Endothelial cell (in vitro differentiated cells): ENCODE measurements around the gene MT1H. TPM values are rescaled to one million over a fixed set of nuclear protein-coding genes. Genes with fewer than 3 reads are reported as not detected.

Experiments
- DNase-seq: peaks from one replicate; pipeline ENCODE4 v3.0.0; 2021; ENCODE audit warnings: low spot score
- H3K27ac Mint-ChIP-seq: one replicate; pipeline ENCODE4 v1.8.0; 2021; ENCODE audit warnings: mixed read lengths, inconsistent platforms; ENCODE audit not compliant: unreplicated experiment
- H3K27me3 Mint-ChIP-seq: one replicate; pipeline ENCODE4 v1.8.0; 2021; ENCODE audit warnings: mild to moderate bottlenecking, moderate library complexity, mixed read lengths, inconsistent platforms; ENCODE audit not compliant: unreplicated experiment
- H3K36me3 Mint-ChIP-seq: one replicate; pipeline ENCODE4 v1.8.0; 2021; ENCODE audit warnings: mild to moderate bottlenecking, low read depth, mixed read lengths, inconsistent platforms; ENCODE audit not compliant: unreplicated experiment
- H3K4me1 Mint-ChIP-seq: one replicate; pipeline ENCODE4 v1.8.0; 2021; ENCODE audit warnings: mild to moderate bottlenecking, mixed read lengths, inconsistent platforms; ENCODE audit not compliant: unreplicated experiment
- H3K4me3 Mint-ChIP-seq: one replicate; pipeline ENCODE4 v1.8.0; 2021; ENCODE audit warnings: mild to moderate bottlenecking, mixed read lengths, inconsistent platforms; ENCODE audit not compliant: unreplicated experiment
- H3K9me3 Mint-ChIP-seq: one replicate; pipeline ENCODE4 v1.8.0; 2021; ENCODE audit warnings: mixed read lengths, inconsistent platforms; ENCODE audit not compliant: unreplicated experiment
- CTCF ChIP-seq: fragments of 200-600 bp; sonication (generic); IDR thresholded peaks from one replicate; pipeline ENCODE4 v1.5.0; 2021; ENCODE audit warnings: antibody characterized with exemption; ENCODE audit not compliant: unreplicated experiment
- total RNA-seq: library from RNA; stranded (reverse); fragmentation: NEBNext Ultra II Directional; extraction: Animal tissue kit (Norgen Biotek cat#: 25700); gene quantifications from one replicate; pipeline ENCODE4 v1.2.1, GENCODE V29; 2021; ENCODE audit not compliant: unreplicated experiment

Gene MT1H
- total RNA-seq, 1 donor from 2014 or later: not detected

- Mint-ChIP-seq H3K36me3 (no peaks in the 10 kb centered on the region), H3K4me1 (no peaks in the 10 kb centered on the region), H3K27me3 (peaks cover 5% of the 10 kb centered on the region), H3K27ac (no peak overlapping the region), H3K9me3 (no peaks in the 10 kb centered on the region), H3K4me3 (no peak overlapping the region)
- no peak for TF ChIP-seq CTCF
- DNase-seq: no peak
These were observed 31.9 kb downstream of the MT1H start for GRCh38 chr16:56701534-56701933.

GRCh38 chr16:56702836-56703235 lies 33.2 kb downstream of the MT1H start:
- no peak overlapping the region for H3K27ac Mint-ChIP-seq
- no peaks in the 10 kb centered on the region for H3K9me3 Mint-ChIP-seq
- TF ChIP-seq CTCF: no peak
- H3K4me1 Mint-ChIP-seq: no peaks in the 10 kb centered on the region
- no peak overlapping the region for H3K4me3 Mint-ChIP-seq
- no peak for DNase-seq
- H3K27me3 Mint-ChIP-seq: peaks cover 5% of the 10 kb centered on the region
- no peaks in the 10 kb centered on the region for H3K36me3 Mint-ChIP-seq

- DNase-seq: no peak
- Mint-ChIP-seq H3K36me3 (no peaks in the 10 kb centered on the region), H3K4me3 (no peak overlapping the region), H3K9me3 (no peaks in the 10 kb centered on the region), H3K27me3 (peaks cover 10% of the 10 kb centered on the region), H3K4me1 (peaks cover 3% of the 10 kb centered on the region), H3K27ac (no peak overlapping the region)
- TF ChIP-seq CTCF: no peak
These were observed 39.2 kb downstream of the MT1H start for GRCh38 chr16:56708525-56709442.

GRCh38 chr16:56709443-56710040 lies 39.9 kb downstream of the MT1H start:
- Mint-ChIP-seq H3K9me3 (no peaks in the 10 kb centered on the region), H3K4me3 (no peak overlapping the region), H3K36me3 (no peaks in the 10 kb centered on the region), H3K27me3 (peaks cover 10% of the 10 kb centered on the region), H3K27ac (no peak overlapping the region), H3K4me1 (peaks cover 3% of the 10 kb centered on the region)
- TF ChIP-seq CTCF: no peak
- no peak for DNase-seq
